ENCODE results near the gene FTCD.

DNA sequence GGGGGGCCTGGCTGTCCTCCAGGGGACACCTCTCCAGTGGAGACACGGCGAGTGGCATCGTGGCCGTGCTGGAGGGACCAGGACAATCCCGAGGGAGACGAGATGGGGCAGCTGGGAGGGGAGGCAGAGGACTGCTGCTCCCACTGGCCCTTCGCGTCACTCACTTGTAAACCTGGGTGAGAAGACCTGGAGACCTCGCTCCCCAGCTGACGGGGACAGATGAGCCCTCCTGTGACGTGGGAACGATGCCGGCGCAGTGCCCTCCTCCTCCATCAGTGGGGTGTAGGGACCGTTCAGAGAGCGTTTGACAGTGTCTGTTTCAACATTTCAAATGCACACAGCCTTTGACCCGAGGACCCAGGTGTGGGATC lies 24.3 kb upstream of the FTCD start:
- TF ChIP-seq CTCF (IDR thresholded peaks at IDR 0.05) = no peak
- no peak for TF ChIP-seq POLR2A (IDR thresholded peaks at IDR 0.05)

All from right lobe of liver (tissue), 4 donors.